Erythroblast (primary cell): Measurements from ENCODE around the gene SLC45A2.
"Not testable (repeated sequence)": the region's sequence is repeated elsewhere in the genome, so short reads cannot be mapped to it uniquely, and the experiment has no call there.

ENCODE experiments used
- GATA1 ChIP-seq: IDR thresholded peaks from 2 replicates; pipeline ENCODE4 v1.6.1; 2011; ENCODE audit warnings: low read depth, mild to moderate bottlenecking, control low read depth, low read length, moderate library complexity
- POLR2A ChIP-seq: IDR thresholded peaks from 2 replicates; pipeline ENCODE4 v1.6.1; 2011; ENCODE audit warnings: mild to moderate bottlenecking, low read length

DNA sequence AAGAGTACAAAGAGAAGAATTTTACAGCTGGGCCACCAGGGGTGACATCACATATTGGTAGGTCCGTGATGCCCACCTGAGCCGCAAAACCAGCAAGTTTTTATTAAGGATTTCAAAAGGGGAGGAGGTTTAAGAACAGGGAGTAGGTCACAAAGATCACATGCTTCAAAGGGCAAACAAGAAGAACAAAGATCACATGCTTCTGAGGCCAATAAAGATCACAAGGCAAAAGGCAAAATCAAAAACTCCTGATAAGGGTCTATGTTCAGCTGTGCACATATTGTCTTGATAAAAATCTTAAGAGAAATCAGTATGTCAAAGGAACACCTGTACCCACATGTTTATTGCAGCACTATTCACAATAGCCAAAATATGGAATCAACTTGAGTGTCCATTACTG, 25.7 kb upstream of the SLC45A2 start:
- TF ChIP-seq POLR2A, GATA1: not testable (repeated sequence)
